K562 (cell line): ENCODE data around the gene SPRED2.

ENCODE experiments used
- NCOR1 ChIP-seq: fragments of 450-650 bp; IDR thresholded peaks from 2 replicates; pipeline ENCODE4 v1.6.1; 2016; ENCODE audit warnings: mild to moderate bottlenecking, moderate library complexity
- NFIC ChIP-seq: fragments of 450-650 bp; IDR thresholded peaks from 2 replicates; pipeline ENCODE4 v1.6.1; 2017; ENCODE audit warnings: mild to moderate bottlenecking, inconsistent platforms
- SIX5 ChIP-seq, 2 experiments: IDR thresholded peaks; 2 replicates each; pipeline ENCODE4 v1.6.1; 2011; ENCODE audit warnings: low read length in 2 of 2, borderline replicate concordance in 1 of 2, low read depth in 1 of 2, mild to moderate bottlenecking in 1 of 2, moderate library complexity in 1 of 2; ENCODE audit not compliant: insufficient read depth in 1 of 2
- ZSCAN29 ChIP-seq: fragments of 450-650 bp; IDR thresholded peaks from 2 replicates; pipeline ENCODE4 v1.6.1; 2017
- TF ChIP-seq, protein P1 (sequence below), 2 experiments: fragments of 450-650 bp in 1 of 2; sonication (generic) in 1 of 2; formaldehyde crosslinking in 1 of 2; IDR thresholded peaks; 2 replicates each; pipeline versions ENCODE4 v1.7.1 to v1.9.0; 2016 to 2022; ENCODE audit warnings: inconsistent platforms in 1 of 2, mild to moderate bottlenecking in 1 of 2, missing genetic modification reagents in 1 of 2
- TF ChIP-seq, protein P2 (sequence below): conservative IDR thresholded peaks from 2 replicates; pipeline ENCODE4 v1.6.1; 2011; ENCODE audit warnings: low read depth, mild to moderate bottlenecking, low read length; ENCODE audit not compliant: control insufficient read depth
- TF ChIP-seq, protein P3 (sequence below): sonication (generic); formaldehyde crosslinking; IDR thresholded peaks from 2 replicates; pipeline ENCODE4 v1.9.0; 2022; ENCODE audit warnings: mild to moderate bottlenecking, missing genetic modification reagents

DNA sequence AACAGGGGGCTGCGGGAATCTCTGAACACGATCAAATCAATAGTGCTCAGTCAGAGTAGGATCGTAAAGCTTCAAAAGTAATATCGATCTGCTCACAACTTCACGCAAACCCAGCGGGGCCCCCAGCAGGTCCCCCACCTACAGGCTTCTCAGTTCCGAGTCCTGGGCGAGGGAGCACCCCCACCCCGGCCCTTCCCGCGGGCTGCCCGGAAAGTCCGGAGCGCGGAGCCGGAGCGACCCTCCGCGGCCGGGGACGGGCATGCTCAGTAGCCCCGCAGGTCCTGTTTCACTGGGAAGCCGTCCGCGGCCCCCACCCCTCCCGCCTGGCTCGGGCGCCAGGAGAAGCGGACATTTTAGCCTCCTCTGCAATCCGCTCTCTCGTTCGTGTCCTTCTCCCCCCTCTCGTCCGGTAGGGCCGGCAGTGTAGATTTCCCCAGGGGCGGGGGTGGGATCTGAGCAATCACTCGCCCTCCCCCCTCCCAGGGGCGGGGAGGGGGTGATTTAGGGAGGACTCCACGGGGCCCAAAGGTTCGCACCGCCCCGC lies 3.3 kb upstream of the SPRED2 start:
- TF ChIP-seq, protein P1, sequence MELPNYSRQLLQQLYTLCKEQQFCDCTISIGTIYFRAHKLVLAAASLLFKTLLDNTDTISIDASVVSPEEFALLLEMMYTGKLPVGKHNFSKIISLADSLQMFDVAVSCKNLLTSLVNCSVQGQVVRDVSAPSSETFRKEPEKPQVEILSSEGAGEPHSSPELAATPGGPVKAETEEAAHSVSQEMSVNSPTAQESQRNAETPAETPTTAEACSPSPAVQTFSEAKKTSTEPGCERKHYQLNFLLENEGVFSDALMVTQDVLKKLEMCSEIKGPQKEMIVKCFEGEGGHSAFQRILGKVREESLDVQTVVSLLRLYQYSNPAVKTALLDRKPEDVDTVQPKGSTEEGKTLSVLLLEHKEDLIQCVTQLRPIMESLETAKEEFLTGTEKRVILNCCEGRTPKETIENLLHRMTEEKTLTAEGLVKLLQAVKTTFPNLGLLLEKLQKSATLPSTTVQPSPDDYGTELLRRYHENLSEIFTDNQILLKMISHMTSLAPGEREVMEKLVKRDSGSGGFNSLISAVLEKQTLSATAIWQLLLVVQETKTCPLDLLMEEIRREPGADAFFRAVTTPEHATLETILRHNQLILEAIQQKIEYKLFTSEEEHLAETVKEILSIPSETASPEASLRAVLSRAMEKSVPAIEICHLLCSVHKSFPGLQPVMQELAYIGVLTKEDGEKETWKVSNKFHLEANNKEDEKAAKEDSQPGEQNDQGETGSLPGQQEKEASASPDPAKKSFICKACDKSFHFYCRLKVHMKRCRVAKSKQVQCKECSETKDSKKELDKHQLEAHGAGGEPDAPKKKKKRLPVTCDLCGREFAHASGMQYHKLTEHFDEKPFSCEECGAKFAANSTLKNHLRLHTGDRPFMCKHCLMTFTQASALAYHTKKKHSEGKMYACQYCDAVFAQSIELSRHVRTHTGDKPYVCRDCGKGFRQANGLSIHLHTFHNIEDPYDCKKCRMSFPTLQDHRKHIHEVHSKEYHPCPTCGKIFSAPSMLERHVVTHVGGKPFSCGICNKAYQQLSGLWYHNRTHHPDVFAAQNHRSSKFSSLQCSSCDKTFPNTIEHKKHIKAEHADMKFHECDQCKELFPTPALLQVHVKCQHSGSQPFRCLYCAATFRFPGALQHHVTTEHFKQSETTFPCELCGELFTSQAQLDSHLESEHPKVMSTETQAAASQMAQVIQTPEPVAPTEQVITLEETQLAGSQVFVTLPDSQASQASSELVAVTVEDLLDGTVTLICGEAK (IDR thresholded peaks at IDR 0.05): no peak
- TF ChIP-seq, protein P1 (CRISPR knock-in tag; IDR thresholded peaks at IDR 0.05): no peak
- TF ChIP-seq, protein P2, sequence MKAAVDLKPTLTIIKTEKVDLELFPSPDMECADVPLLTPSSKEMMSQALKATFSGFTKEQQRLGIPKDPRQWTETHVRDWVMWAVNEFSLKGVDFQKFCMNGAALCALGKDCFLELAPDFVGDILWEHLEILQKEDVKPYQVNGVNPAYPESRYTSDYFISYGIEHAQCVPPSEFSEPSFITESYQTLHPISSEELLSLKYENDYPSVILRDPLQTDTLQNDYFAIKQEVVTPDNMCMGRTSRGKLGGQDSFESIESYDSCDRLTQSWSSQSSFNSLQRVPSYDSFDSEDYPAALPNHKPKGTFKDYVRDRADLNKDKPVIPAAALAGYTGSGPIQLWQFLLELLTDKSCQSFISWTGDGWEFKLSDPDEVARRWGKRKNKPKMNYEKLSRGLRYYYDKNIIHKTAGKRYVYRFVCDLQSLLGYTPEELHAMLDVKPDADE: peak; percentile 76; the same call in 1 of the 2 replicates
- TF ChIP-seq, protein P3, sequence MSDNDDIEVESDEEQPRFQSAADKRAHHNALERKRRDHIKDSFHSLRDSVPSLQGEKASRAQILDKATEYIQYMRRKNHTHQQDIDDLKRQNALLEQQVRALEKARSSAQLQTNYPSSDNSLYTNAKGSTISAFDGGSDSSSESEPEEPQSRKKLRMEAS: peak; percentile 39; the same call in 1 of the 2 replicates
- TF ChIP-seq SIX5 (IDR thresholded peaks at IDR 0.05; ENCODE audit: borderline replicate concordance in 1 of 2, insufficient read depth in 1 of 2, low read depth in 1 of 2, low read length in 2 of 2) (no peak), NCOR1 (no peak), NFIC (no peak), ZSCAN29 (peak; percentile 61; the same call in 1 of the 2 replicates)
